Stimulated activated CD4-positive, alpha-beta T cell treated with anti-CD3 and anti-CD28 coated beads, TNF-alpha, amount 100 ng/mL, for 1 hour (primary cell): Measurements from ENCODE around the gene ABHD5.
A peak's percentile ranks its signal among the peaks of the same experiment; 100 is the strongest.
"Not testable (repeated sequence)": the region's sequence is repeated elsewhere in the genome, so short reads cannot be mapped to it uniquely, and the experiment has no call there.

Experiments used
- DNase-seq, 3 donors: peaks; one replicate each; pipeline ENCODE4 v3.0.0-alpha.2; 2020; ENCODE audit warnings: low read depth in 3 of 3, low spot score in 1 of 3

The ABHD5 gene

GRCh38 chr3:43690400-43691119 is at the start of gene ABHD5:
Gene ABHD5 (plus strand): TSS chr3:43690938. CDS start chr3:43690993, 55 bp downstream.
- DNase-seq = peak; percentile 86 to 96 (median 89)

- DNase-seq = no peak
These were observed 49.2 kb upstream of the ABHD5 start for GRCh38 chr3:43641306-43642114.

GRCh38 chr3:43644443-43644842 is 46.3 kb upstream of the ABHD5 start:
- DNase-seq = no peak

- DNase-seq = no peak
These were observed 43.2 kb upstream of the ABHD5 start for GRCh38 chr3:43647331-43648166.

GRCh38 chr3:43648957-43649356 is 41.8 kb upstream of the ABHD5 start:
- no peak for DNase-seq

- DNase-seq = no peak
These were observed 41.3 kb upstream of the ABHD5 start for GRCh38 chr3:43649365-43649968.

GRCh38 chr3:43650345-43650744 is 40.4 kb upstream of the ABHD5 start:
- no peak for DNase-seq

GRCh38 chr3:43656390-43656789 is 34.3 kb upstream of the ABHD5 start:
- DNase-seq = not testable (repeated sequence)

GRCh38 chr3:43659250-43659880 is 31.4 kb upstream of the ABHD5 start:
- DNase-seq = no peak

GRCh38 chr3:43661376-43661775 is 29.4 kb upstream of the ABHD5 start:
- DNase-seq = not testable (repeated sequence)

- DNase-seq = not testable (repeated sequence)
These were observed 25.7 kb upstream of the ABHD5 start for GRCh38 chr3:43665011-43665410.

GRCh38 chr3:43670635-43671522 is 19.9 kb upstream of the ABHD5 start:
- no peak for DNase-seq

- no peak for DNase-seq
These were observed 16.2 kb upstream of the ABHD5 start for GRCh38 chr3:43674345-43675085.

GRCh38 chr3:43675593-43675992 is 15.1 kb upstream of the ABHD5 start:
- no peak for DNase-seq

- DNase-seq = no peak
These were observed 14.3 kb upstream of the ABHD5 start for GRCh38 chr3:43676441-43676840.

- not testable (repeated sequence) for DNase-seq
These were observed 12.4 kb upstream of the ABHD5 start for GRCh38 chr3:43678375-43678774.

GRCh38 chr3:43678887-43679449 is 11.8 kb upstream of the ABHD5 start:
- not testable (repeated sequence) for DNase-seq

GRCh38 chr3:43680857-43681256 is 9.9 kb upstream of the ABHD5 start:
- DNase-seq = not testable (repeated sequence)

GRCh38 chr3:43684944-43685343 is 5.8 kb upstream of the ABHD5 start:
- no peak for DNase-seq
